Measurements from ENCODE around the gene MICB.
A peak's percentile ranks its signal among the peaks of the same experiment; 100 is the strongest.
"Not testable (repeated sequence)": the region's sequence is repeated elsewhere in the genome, so short reads cannot be mapped to it uniquely, and the experiment has no call there.

MICB gene

DNA sequence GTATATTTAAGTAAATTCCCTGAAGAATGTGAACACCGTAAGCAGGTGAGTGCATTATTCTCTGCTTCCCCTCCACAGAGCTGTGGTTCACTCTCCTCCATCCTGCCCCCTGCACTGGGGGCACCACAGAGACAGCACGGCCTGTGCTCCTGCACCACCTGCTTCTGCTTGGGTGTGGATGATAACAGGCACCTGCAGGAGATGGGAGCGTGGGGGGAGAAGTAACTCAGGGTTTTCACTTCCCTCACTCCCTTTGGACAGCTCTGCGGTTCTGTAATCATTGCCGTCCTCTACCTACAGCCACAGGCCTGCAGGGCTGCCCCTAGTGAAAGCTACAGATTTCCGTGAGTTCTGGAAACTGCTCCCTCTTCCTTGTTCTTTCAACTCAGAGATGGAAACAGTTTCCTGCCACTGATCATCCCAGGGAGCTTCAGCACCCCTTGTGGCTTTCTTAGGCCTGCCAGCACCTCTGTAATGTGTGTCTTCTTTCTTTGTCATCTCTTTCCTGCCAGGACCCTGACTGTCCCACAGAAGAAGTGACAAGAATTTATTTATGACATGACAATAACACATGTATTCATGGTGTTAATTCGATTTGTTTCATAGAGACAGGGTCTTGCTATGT is 21.3 kb upstream of the MICB start:
- DNase-seq, result no peak

DNA sequence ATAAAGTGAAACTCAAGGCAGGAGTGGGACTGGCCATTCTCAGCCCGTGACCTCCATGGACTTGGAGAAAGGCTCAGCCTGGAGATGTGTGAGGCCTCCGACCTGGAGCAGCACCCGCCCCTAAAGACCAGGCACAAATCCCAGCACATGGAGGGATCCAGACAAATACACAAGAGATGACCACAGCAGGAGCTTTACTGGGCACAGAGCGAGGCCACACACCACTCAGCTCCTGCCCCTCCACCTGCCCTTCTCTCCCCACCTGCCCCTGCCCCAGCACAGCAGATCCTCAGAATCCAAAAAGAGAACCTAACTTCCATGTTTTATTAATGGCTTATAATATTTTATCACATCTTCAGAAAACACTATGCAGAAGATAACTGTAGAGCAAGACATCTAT is 20.4 kb upstream of the MICB start:
- DNase-seq, result no peak

- no peak for DNase-seq
Measured at GRCh38 chr6:31478186-31478950, 19.6 kb upstream of the MICB start.

- DNase-seq, result peak in 1 of 2 experiments; percentile 49
Measured at GRCh38 chr6:31479151-31479932, 18.6 kb upstream of the MICB start.

DNA sequence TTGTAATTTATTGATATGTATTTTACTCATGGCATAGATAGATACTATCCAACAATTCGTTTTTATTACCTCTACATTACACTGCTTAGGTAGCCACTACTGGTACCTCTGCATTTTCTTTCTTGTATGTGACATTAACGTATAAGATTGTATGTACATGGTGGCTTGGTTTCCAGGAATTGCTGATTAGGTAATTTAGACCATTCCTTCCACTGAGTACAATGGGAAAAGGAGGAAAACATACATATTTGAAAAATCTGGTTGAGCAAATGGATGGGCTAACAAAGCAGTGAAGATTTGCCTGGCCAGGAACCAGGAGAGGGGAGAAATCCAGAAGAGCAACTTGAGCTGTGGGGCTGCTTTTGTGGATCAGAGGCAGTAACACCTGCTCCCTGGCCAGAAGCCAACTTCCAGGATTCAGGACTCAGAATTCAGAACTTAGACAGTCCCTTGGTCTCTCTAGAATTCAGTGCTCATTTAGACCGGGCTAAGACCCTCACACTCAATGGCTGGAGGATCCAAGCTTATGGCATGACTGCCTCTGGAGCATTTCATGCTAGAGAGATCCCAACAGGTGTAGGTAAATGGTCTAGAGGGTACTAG is 17.9 kb upstream of the MICB start:
- DNase-seq, result peak; percentile 37 to 68

DNA sequence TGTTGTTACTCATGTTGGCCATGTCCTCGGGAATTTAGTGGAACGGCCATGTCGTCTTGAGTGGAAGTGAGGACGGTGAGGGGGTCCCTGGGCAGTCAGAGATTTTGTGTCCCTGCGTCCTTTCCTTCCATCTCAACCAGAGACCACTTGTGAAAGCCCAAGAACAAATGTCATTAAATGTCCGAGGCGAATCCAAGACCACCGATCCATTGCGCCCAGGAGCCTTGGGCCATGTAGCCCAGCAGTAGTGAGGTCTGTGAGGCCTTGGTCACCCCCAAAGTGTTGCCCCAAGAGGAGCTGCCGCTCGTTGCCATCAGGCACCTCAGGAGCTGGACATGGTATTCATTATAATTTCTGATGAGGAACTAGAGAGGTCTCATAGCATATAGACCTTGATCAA is 17.4 kb upstream of the MICB start:
- no peak for DNase-seq

DNA sequence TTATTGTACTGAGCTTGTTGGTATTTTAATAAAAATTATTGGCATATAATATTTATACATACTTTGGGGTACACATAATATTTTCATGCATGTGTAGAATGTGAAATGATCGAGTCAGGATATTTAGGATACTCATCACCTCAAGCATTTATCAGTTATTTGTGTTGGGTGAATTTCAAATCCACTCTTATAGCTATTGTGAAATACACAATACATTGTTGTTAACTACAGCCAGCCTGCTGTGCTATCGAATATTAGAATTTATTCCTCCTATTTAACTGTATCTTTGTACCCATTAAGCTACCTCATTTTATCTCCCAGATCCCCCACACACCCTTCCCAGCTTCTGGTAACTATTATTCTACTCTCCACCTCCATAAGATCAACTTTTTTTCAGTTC is 14.6 kb upstream of the MICB start:
- DNase-seq, result no peak

DNA sequence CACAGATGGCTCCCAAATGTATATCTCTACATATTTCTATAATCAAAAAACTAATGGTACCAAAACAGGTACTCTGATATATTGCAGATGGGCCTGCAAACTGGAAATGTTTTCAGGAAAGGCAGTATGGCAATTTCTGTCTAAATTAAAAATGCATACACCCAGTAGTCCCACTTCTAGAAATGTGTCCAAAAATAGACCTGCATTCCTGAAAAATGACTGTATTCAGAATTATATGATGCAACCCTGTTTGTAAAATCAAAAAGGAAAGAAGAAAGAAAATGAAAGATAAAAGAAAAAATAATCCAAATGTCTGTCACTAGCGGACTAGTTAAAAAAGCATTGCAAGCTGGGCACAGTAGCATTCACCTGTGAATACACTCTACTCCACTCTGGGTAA is 12.9 kb upstream of the MICB start:
- DNase-seq, result no peak

GRCh38 chr6:31486065-31486837 is 11.7 kb upstream of the MICB start:
- DNase-seq, result not testable (repeated sequence)

DNA sequence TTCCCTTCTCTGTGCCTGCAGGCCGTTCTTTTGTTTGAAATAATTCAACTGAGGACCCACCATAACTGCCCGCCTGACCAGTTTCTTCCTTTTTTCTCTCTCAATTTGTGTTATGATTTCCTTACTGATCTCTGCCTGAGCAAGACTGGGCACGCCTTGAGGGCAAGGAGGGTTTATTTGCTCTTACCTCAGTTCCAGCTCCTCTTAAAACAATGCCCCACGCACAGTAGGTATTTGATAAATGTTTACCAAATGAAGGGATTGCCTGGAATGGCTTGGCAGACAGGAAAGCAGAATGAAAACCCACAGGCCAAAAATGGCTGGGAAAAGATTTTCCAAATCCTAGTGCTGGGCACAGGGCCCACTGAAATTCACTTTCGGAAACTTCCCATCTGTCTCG is 10.3 kb upstream of the MICB start:
- DNase-seq, result not testable (repeated sequence)

- no peak for DNase-seq
Measured at GRCh38 chr6:31489086-31489485, 8.9 kb upstream of the MICB start.

- no peak for DNase-seq
Measured at GRCh38 chr6:31490115-31490873, 7.7 kb upstream of the MICB start.

- not testable (repeated sequence) for DNase-seq
Measured at GRCh38 chr6:31493550-31493874, 4.4 kb upstream of the MICB start.

DNA sequence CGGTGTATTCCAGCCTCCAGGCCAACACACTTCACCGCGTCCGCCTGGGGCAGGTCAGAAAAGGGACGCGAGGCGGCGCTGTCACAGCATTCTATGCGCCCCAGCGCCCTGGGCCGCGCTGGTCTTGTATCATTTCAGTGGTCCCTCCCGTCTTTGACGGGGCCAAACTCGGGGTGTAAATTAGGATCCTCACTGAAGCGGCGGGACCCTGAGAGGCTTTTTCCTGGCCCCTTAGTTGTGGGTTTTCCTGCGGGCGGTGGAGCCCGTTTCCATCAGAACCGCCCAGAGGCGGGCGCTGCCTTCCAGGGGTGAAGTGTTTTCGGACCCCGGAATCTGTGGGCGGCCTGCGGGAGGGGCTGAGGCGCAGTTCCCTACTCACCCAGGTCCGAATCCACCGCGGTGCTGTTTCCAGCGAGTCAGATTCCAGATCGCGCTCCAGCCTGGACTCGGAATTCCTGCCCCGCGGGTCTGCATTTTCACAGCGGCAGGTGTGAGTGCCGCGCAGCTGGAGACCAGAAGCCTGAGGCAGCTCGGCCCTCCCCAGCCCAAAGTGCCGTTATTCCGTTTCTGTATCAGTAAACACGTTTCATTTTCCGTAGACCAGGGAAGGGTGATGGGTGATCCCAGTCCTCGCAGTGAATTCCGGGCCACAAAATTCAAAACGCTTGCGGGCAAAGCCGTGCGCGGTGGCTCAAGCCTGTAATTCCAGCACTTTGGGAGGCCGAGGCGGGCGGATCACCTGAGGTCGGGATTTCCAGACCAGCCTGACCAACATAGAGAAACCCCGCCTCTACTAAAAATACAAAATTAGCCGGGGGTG is 3.9 kb upstream of the MICB start:
- peak; percentile 26 to 55 for DNase-seq

- DNase-seq, result no peak
Measured at GRCh38 chr6:31495580-31495979, 2.4 kb upstream of the MICB start.

- not testable (repeated sequence) for DNase-seq
Measured at GRCh38 chr6:31496826-31497225, 1.1 kb upstream of the MICB start.

DNA sequence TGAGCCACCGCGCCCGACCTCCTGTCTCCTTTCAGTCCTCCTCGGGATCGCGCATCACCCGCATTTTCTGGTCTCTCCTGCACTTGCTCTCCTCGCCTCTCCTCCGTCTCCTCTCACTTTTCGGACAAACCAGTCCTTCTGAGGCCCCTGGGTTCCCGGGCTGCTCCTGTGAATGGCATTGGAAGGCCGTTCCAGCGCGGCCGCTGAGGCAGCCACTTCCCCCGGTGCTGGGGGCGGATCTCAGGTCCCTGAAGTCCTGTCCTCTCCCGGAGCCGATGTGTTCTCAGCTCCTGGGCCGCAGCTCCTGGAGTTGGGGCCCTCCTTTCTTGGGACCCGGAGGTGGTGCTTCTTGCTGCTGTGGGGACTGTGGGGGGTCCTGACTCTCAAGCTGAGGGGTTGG is 803 bp downstream of the MICB start:
- DNase-seq, result no peak

DNA sequence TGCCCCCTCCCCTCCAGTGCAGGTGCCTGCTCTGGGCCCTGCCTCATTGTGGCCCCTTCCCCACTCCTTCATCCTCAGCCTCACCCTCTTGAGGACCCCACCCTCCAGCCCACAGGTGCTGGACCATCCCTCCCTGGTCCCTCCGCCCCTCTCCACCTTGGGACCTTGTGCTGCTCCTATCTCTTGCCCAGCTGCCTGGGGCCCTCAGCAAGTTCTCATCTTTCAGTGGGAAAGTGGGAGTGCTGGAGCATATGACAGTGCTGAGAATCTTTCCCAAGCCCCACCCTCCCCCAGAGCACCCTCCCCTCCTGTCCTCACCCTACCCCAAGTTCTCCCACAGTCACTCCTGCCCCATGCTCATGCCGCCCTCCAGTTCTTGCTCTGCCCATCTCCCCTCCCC is 1.7 kb downstream of the MICB start:
- not testable (repeated sequence) for DNase-seq

- no peak for DNase-seq
Measured at GRCh38 chr6:31502586-31502985, 4.6 kb downstream of the MICB start.

- not testable (repeated sequence) for DNase-seq
Measured at GRCh38 chr6:31509036-31509435, 11.1 kb downstream of the MICB start.

- DNase-seq, result no peak
Measured at GRCh38 chr6:31510007-31510406, 12.1 kb downstream of the MICB start.
